ENCODE measurements around the gene CDH24.

DNA sequence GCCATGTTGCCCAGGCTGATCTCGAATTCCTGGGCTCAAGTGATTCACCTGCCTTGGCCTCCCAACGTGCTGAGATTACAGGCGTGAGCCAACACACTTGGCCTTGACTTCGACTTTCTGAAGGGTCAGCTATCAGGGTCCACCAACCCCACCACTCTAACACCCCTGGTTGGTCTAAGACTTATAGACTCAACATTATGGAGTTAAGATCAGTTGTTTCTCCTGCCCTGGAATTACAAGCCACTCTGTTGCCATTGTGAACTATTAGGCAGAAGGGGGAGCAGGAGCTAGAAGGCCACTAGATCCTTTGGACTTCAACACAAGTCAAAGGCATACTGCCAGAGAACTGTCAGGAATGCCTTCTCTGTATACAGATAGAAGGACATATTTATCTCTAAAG lies 17.2 kb downstream of the CDH24 start:
- TF ChIP-seq, protein P1, sequence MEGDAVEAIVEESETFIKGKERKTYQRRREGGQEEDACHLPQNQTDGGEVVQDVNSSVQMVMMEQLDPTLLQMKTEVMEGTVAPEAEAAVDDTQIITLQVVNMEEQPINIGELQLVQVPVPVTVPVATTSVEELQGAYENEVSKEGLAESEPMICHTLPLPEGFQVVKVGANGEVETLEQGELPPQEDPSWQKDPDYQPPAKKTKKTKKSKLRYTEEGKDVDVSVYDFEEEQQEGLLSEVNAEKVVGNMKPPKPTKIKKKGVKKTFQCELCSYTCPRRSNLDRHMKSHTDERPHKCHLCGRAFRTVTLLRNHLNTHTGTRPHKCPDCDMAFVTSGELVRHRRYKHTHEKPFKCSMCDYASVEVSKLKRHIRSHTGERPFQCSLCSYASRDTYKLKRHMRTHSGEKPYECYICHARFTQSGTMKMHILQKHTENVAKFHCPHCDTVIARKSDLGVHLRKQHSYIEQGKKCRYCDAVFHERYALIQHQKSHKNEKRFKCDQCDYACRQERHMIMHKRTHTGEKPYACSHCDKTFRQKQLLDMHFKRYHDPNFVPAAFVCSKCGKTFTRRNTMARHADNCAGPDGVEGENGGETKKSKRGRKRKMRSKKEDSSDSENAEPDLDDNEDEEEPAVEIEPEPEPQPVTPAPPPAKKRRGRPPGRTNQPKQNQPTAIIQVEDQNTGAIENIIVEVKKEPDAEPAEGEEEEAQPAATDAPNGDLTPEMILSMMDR (IDR thresholded peaks at IDR 0.05 in 4 of 5, conservative IDR thresholded peaks at IDR 0.05 in 1 of 5) = no peak
- TF ChIP-seq POLR2A (IDR thresholded peaks at IDR 0.05) = no peak
